Colonic mucosa (tissue), 4 donors: Measurements from ENCODE around the gene GALNT18. TPM values are rescaled to one million over a fixed set of nuclear protein-coding genes. Genes with fewer than 3 reads are reported as not detected.

Experiments
- DNase-seq: peaks from one replicate; pipeline ENCODE4 v3.0.0-alpha.2; 2020
- H3K27ac ChIP-seq: fragments of 200-600 bp; one replicate; pipeline ENCODE4 v1.8.0; 2021
- H3K27me3 ChIP-seq: fragments of 200-600 bp; one replicate; pipeline ENCODE4 v1.8.0; 2021
- H3K36me3 ChIP-seq: fragments of 200-600 bp; one replicate; pipeline ENCODE4 v1.8.0; 2021
- H3K4me1 ChIP-seq: fragments of 200-600 bp; one replicate; pipeline ENCODE4 v1.8.0; 2021; ENCODE audit warnings: mild to moderate bottlenecking
- H3K4me3 ChIP-seq: fragments of 200-600 bp; one replicate; pipeline ENCODE4 v1.8.0; 2021
- H3K9ac ChIP-seq, 2 donors: one replicate each; pipeline ENCODE4 v1.7.0; 2013; ENCODE audit warnings: control low read depth in 2 of 2, low read depth in 2 of 2, low read length in 2 of 2
- H3K9me3 ChIP-seq: fragments of 200-600 bp; one replicate; pipeline ENCODE4 v1.8.0; 2021
- CTCF ChIP-seq: fragments of 200-600 bp; IDR thresholded peaks from one replicate; pipeline ENCODE4 v1.8.0; 2022; ENCODE audit warnings: antibody characterized with exemption, mild to moderate bottlenecking
- intact Hi-C: fragments of 100-400 bp; cut with DNase I; formaldehyde crosslinking; loops from one replicate; pipeline ENCODE4 v1.14.1; 2022
- total RNA-seq, 2 donors: library from RNA; stranded (reverse); fragmentation: NEBNext Ultra II Directional in 1 of 2; extraction: Animal tissue kit (Norgen Biotek cat#: 25700) in 1 of 2; gene quantifications; one replicate each; pipeline ENCODE4 v1.2.1, GENCODE V29; 2021
- donor health status: healthy.
- donor health status: DM: no; HTN: no; CAD: no.
- donor health status: DM: no; HTN: no; CAD: no.

Gene GALNT18
- total RNA-seq, 2 donors from 2014 or later, result 3.6 to 8.3 TPM

- Histone ChIP-seq H3K27ac (no peak overlapping the region), H3K9ac (no peak overlapping the region), H3K4me3 (no peak overlapping the region), H3K4me1 (no peaks in the 10 kb centered on the region), H3K36me3 (no peaks in the 10 kb centered on the region), H3K9me3 (no peaks in the 10 kb centered on the region), H3K27me3 (no peaks in the 10 kb centered on the region)
- TF ChIP-seq CTCF, result no peak
- DNase-seq, result no peak
- intact Hi-C loops, result no loop called here
These were observed 163.3 kb downstream of the GALNT18 start for GRCh38 chr11:11458485-11458884.

- no peak overlapping the region for H3K9ac ChIP-seq
- H3K4me3 ChIP-seq, result no peak overlapping the region
- no peaks in the 10 kb centered on the region for H3K4me1 ChIP-seq
- H3K27ac ChIP-seq, result no peak overlapping the region
- no peaks in the 10 kb centered on the region for H3K27me3 ChIP-seq
- no peaks in the 10 kb centered on the region for H3K36me3 ChIP-seq
- TF ChIP-seq CTCF, result no peak
- H3K9me3 ChIP-seq, result no peaks in the 10 kb centered on the region
- DNase-seq, result no peak
- intact Hi-C loops, result no loop called here
These were observed 163.8 kb downstream of the GALNT18 start for GRCh38 chr11:11458001-11458400.

- no peak overlapping the region for H3K9ac ChIP-seq
- no peak overlapping the region for H3K27ac ChIP-seq
- H3K4me1 ChIP-seq, result no peaks in the 10 kb centered on the region
- no peak for TF ChIP-seq CTCF
- H3K4me3 ChIP-seq, result no peak overlapping the region
- no peaks in the 10 kb centered on the region for H3K9me3 ChIP-seq
- H3K36me3 ChIP-seq, result no peaks in the 10 kb centered on the region
- DNase-seq, result no peak
- H3K27me3 ChIP-seq, result no peaks in the 10 kb centered on the region
- intact Hi-C loops, result no loop called here
These were observed 164.9 kb downstream of the GALNT18 start for GRCh38 chr11:11456866-11457265.

GRCh38 chr11:11454671-11455223 lies 167.1 kb downstream of the GALNT18 start:
- no peak overlapping the region for H3K27ac ChIP-seq
- H3K4me1 ChIP-seq, result no peaks in the 10 kb centered on the region
- no peak overlapping the region for H3K9ac ChIP-seq
- H3K9me3 ChIP-seq, result no peaks in the 10 kb centered on the region
- DNase-seq, result no peak
- no peak overlapping the region for H3K4me3 ChIP-seq
- H3K27me3 ChIP-seq, result no peaks in the 10 kb centered on the region
- no peaks in the 10 kb centered on the region for H3K36me3 ChIP-seq
- intact Hi-C loops, result no loop called here
- TF ChIP-seq CTCF, result no peak

GRCh38 chr11:11451501-11452005 lies 170.3 kb downstream of the GALNT18 start:
- no peak overlapping the region for H3K9ac ChIP-seq
- TF ChIP-seq CTCF, result no peak
- DNase-seq, result no peak
- intact Hi-C loops, result no loop called here
- H3K27ac ChIP-seq, result no peak overlapping the region
- H3K27me3 ChIP-seq, result no peaks in the 10 kb centered on the region
- H3K9me3 ChIP-seq, result no peaks in the 10 kb centered on the region
- H3K36me3 ChIP-seq, result no peaks in the 10 kb centered on the region
- no peak overlapping the region for H3K4me3 ChIP-seq
- H3K4me1 ChIP-seq, result no peaks in the 10 kb centered on the region
